Astrocyte of the cerebellum (primary cell): ENCODE measurements around the gene CSRP2.

Source experiments
- DNase-seq: peaks from one replicate; pipeline ENCODE4 v3.0.0-alpha.2; 2011; ENCODE audit warnings: low read depth
- H3K4me3 ChIP-seq: 2 replicates; pipeline ENCODE4 v1.5.1; 2011; ENCODE audit warnings: mild to moderate bottlenecking, low read depth, low read length, moderate library complexity
- in situ Hi-C: cut with HindIII; loops from 2 replicates; pipeline ENCODE4 v1.10.0; 2017; ENCODE audit warnings: low sequenced_read_pairs
- TF ChIP-seq, protein P1 (sequence below): IDR thresholded peaks from 2 replicates; pipeline ENCODE4 v1.5.1; 2012; ENCODE audit warnings: low read length, low read depth, moderate library complexity, mild to moderate bottlenecking; ENCODE audit errors: missing control alignments

Gene CSRP2

DNA sequence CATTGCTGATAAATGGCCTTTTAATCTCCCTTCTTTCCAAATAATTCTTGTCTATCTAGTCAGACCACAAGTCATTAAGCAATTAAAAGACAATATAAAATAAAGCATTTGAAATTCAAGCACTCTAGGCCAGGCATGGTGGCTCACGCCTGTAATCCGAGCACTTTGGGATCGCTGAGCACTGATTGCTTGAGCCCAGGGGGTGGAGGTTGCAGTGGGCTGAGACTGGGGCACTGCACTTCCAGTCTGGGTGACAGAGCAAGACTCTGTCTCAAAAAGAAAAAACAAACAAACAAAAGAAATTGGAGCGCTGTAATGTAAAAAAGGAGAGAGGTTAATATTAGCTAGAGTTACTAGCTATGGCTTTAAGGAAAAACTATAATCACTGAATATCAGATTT is 30.5 kb upstream of the CSRP2 start:
- DNase-seq, result no peak
- TF ChIP-seq, protein P1, sequence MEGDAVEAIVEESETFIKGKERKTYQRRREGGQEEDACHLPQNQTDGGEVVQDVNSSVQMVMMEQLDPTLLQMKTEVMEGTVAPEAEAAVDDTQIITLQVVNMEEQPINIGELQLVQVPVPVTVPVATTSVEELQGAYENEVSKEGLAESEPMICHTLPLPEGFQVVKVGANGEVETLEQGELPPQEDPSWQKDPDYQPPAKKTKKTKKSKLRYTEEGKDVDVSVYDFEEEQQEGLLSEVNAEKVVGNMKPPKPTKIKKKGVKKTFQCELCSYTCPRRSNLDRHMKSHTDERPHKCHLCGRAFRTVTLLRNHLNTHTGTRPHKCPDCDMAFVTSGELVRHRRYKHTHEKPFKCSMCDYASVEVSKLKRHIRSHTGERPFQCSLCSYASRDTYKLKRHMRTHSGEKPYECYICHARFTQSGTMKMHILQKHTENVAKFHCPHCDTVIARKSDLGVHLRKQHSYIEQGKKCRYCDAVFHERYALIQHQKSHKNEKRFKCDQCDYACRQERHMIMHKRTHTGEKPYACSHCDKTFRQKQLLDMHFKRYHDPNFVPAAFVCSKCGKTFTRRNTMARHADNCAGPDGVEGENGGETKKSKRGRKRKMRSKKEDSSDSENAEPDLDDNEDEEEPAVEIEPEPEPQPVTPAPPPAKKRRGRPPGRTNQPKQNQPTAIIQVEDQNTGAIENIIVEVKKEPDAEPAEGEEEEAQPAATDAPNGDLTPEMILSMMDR, result no peak
- H3K4me3 ChIP-seq, result no peak overlapping the region
- in situ Hi-C loops, result no loop called here

DNA sequence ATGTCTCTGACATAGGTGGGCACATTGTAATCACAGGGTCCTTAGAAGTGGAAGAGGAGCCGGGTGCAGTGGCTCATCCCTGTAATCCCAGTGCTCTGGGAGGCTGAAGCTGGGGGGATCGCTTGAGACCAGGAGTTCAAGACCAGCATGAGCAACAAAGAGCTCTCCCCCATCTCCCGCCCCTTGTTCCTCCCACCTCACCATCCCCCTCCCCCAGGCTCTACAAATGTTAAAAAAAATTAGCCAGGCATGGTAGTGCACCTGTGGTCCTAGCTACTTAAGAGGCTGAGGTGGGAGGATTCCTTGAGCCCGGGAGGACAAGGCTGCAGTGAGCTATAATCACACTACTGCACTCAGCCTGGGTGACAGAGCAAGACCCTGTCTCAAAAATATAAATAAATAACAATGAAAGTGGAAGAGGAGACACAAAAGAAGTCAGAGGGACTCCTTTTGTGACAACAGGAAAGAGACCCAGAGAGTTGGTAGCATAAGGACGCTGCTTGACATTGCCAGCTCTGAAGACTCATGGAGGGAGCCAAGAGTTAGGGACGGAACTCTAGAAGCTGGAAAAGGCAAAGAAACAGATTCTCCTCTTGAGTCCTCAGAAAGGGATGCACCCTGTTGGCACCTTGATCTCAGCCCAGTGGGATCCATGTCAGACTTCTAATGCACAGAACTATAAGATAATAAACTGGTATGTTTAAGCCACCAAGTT is 29.6 kb upstream of the CSRP2 start:
- DNase-seq, result no peak
- TF ChIP-seq, protein P1, result no peak
- in situ Hi-C loops, result no loop called here
- H3K4me3 ChIP-seq, result no peak overlapping the region

DNA sequence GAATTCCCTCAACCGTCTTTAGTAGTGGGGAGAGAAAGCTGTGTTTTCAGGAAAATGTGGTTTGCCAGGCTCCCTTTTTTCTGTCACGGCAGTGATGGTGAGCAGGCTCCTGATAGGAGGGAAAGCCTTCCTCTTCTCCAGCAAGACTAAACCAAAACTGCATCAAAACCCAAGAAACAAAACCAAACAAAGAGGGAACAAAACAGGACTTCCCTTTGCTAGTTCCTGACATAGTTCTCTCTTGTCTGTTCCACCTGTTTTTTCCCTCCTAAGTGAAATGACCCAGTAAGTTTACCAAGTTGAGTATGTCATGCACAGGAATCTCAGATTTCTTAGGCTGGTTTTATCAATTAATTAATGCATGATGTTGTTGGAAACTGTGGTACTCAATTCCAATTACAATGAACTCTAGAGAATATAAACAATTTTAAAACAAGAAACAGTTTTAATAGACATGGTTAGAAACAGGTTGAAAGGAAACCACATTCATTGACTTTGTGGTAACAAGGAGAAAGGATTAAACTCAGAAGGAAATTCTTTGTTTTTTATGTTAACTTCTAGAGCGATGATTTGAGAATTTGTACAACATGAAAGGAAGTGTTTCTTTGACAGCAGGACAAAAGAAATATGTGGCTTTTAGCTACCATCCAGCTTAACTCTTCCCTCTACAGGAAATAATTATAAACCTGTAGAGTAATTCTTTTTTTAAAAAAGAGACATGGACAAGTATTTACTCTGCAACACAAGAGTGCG is 23.0 kb upstream of the CSRP2 start:
- no peak overlapping the region for H3K4me3 ChIP-seq
- in situ Hi-C loops, result no loop called here
- TF ChIP-seq, protein P1, result no peak
- no peak for DNase-seq

DNA sequence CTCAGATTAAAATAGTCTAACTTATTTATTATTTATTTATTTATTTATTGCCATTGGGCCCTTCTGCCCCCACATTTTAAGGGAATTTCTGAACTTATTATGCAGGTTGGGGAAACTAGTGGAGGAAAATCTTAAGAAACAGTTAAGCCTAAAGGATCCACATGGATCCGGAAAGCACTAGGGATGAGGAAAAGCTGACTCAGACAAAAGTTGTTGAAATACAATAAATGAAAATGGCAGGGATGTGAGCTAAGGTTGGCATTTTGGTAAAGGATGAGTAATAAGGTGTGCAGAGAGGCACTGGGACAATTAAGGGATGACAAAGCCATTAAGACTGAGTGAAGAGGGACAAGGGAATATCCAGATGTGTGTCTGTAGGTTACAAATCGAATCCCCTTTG is 20.7 kb upstream of the CSRP2 start:
- TF ChIP-seq, protein P1, result no peak
- no peak for DNase-seq
- in situ Hi-C loops, result no loop called here
- H3K4me3 ChIP-seq, result no peak overlapping the region

DNA sequence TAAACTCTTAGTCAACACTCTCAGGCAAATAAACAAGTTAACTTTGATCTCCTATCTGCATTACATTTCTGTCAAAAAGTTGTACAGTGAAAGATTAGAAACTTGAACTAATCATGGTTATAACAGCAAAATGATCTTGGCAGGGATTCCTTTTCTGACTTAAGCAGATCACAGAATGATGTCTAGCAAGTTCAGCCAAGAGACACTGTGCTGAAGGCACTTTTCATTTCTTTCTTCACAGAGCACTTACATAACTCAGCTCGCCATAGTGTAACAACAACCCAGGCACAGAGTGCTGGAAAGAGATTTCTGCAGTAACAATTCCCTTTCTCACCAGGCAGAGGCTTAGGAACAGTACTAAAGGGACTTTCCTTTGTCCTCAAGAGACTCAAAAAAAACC is 19.6 kb upstream of the CSRP2 start:
- in situ Hi-C loops, result no loop called here
- TF ChIP-seq, protein P1, result no peak
- H3K4me3 ChIP-seq, result no peak overlapping the region
- DNase-seq, result no peak

DNA sequence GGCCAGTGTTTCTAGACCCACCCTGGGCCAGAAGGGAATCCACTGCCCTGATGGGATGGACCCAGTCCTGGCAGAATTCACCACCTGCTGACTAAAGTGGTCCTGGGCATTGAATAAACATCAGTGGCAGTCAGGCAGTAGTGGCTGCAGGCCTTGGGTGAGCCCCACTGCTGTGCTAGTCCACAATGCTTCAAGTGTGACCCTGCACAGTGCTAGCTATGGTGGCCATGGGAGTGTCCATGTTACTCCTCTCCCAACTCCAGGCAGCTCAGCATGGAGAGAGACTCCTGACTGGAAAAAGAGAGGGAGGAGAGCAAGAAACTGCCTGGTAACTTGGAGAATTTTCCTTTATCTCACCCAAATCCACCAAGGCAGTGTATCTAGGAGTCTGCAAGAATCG is 17.5 kb upstream of the CSRP2 start:
- in situ Hi-C loops, result no loop called here
- no peak overlapping the region for H3K4me3 ChIP-seq
- TF ChIP-seq, protein P1, result no peak
- DNase-seq, result no peak
